Kidney epithelial cell (primary cell): ENCODE data around the gene SCNN1B. TPM values are rescaled to one million over a fixed set of nuclear protein-coding genes. Genes with fewer than 3 reads are reported as not detected.

Experiments used
- DNase-seq: peaks from one replicate; pipeline ENCODE4 v3.0.0-alpha.2; 2010; ENCODE audit warnings: low read depth
- H3K27me3 ChIP-seq: 2 replicates; pipeline ENCODE4 v1.6.0; 2011; ENCODE audit warnings: low read length; ENCODE audit not compliant: control insufficient read depth, insufficient read depth
- H3K36me3 ChIP-seq: 2 replicates; pipeline ENCODE4 v1.5.1; 2011; ENCODE audit warnings: low read length; ENCODE audit not compliant: control insufficient read depth, insufficient read depth
- H3K4me3 ChIP-seq: 2 replicates; pipeline ENCODE4 v1.5.1; 2011; ENCODE audit warnings: low read depth, mild to moderate bottlenecking, control low read depth, low read length
- total RNA-seq: library from RNA; depleted of rRNA; stranded (reverse); fragments of >200 nt; gene quantifications from 2 replicates; pipeline ENCODE4 v1.2.3, GENCODE V29; 2015
- TF ChIP-seq, protein P1 (sequence below): IDR thresholded peaks from 2 replicates; pipeline ENCODE4 v1.5.1; 2011; ENCODE audit warnings: mild to moderate bottlenecking, moderate library complexity, low read length, control low read depth, inconsistent platforms; ENCODE audit not compliant: insufficient read depth, poor library complexity, severe bottlenecking

SCNN1B gene
- total RNA-seq, 1 donor from 2014 or later, result 0.38 TPM

DNA sequence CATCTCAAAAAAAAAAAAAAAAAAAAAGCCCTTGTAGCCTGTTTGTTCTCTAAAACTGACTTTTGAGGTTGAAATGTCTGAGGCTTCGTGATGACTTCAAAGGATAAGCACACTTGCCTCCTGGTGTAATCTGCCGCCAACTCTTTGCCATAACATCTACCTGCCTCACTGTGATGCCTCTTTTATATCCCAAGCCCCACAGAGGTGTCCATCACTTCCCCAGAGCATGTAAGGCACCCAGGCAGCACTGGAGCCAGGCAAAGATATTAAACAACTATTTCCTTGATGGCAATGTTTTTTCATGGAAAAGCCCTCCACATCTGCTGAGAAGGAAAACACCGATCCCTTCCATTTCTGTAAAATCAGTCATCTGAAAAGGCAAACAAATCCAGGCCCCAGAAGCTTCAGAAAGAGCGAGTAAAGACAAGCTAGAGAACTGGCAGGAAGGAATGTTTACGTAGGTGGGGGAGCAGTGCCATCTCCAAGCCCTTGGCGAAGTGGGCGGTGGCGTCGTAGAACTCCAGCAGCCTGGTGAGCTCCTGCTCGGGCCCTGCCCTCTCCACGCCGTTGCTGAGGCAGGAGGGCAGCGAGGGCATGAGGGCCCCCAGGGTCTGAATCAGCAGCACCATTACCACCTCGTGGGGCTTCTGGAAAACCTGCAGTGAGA, 122.3 kb downstream of the SCNN1B start:
- H3K36me3 ChIP-seq, result no peaks in the 10 kb centered on the region
- DNase-seq, result peak; percentile 34
- no peaks in the 10 kb centered on the region for H3K27me3 ChIP-seq
- no peak overlapping the region for H3K4me3 ChIP-seq
- TF ChIP-seq, protein P1, sequence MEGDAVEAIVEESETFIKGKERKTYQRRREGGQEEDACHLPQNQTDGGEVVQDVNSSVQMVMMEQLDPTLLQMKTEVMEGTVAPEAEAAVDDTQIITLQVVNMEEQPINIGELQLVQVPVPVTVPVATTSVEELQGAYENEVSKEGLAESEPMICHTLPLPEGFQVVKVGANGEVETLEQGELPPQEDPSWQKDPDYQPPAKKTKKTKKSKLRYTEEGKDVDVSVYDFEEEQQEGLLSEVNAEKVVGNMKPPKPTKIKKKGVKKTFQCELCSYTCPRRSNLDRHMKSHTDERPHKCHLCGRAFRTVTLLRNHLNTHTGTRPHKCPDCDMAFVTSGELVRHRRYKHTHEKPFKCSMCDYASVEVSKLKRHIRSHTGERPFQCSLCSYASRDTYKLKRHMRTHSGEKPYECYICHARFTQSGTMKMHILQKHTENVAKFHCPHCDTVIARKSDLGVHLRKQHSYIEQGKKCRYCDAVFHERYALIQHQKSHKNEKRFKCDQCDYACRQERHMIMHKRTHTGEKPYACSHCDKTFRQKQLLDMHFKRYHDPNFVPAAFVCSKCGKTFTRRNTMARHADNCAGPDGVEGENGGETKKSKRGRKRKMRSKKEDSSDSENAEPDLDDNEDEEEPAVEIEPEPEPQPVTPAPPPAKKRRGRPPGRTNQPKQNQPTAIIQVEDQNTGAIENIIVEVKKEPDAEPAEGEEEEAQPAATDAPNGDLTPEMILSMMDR, result no peak

DNA sequence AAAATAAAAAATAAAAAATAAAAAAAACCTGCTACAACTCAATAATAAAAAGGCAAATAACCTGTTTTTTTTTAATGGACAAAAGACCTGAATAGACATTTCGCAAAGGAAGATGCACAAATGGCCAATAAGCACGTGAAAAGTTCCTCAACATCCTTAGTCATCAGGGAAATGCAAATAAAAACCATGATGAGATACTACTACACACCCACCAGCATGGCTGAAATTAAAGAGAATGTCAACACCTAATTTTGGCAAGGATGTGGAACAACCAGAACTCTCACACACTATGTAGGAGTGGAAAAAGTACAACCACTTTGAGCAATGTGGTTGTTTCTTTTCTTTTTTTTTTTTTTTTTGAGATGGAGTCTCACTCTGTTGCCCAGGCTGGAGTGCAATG, 126.2 kb downstream of the SCNN1B start:
- H3K27me3 ChIP-seq, result no peaks in the 10 kb centered on the region
- no peak overlapping the region for H3K4me3 ChIP-seq
- no peaks in the 10 kb centered on the region for H3K36me3 ChIP-seq
- TF ChIP-seq, protein P1, result no peak
- no peak for DNase-seq

Other genes with a start within 250 kb of the SCNN1B start
- 15.1 and 16.1 TPM in 2 replicates for gene USP31, start 152.8 kb upstream of the SCNN1B start, total RNA-seq
- not detected in 2 replicates for gene SCNN1G, start 119.6 kb upstream of the SCNN1B start, total RNA-seq
- gene COG7, start 150.9 kb downstream of the SCNN1B start, total RNA-seq, result 10.7 and 13.6 TPM in 2 replicates
- gene GGA2, start 208.2 kb downstream of the SCNN1B start, total RNA-seq, result 41.6 and 43.6 TPM in 2 replicates